ENCODE measurements around the gene KRTAP22-1. TPM values are rescaled to one million over a fixed set of nuclear protein-coding genes. Genes with fewer than 3 reads are reported as not detected.

Gene KRTAP22-1
- total and polyA plus RNA-seq, 8 donors = not detected

DNA sequence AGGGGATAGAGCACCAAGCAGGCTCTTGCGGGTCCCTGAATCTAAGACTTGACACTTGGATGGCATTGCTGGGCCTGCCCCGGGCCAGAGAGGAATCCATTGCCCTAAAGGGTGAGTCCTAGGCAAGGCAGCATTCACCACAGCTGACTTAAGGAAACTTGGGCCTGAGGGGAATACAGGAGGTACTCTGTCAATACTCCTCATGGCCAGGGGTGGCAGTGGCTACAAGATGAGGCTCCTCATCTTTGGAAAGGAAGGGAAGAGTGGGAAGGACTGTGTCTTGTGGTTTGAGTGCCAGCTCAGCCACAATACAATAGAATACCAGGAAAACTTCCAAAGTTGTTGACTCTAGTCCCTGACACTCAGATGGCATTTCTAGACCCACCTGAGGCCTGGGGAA lies 5.1 kb downstream of the KRTAP22-1 start:
- DNase-seq = no peak
- H3K4me3 ChIP-seq = no peak overlapping the region
- FAIRE-seq = no peak
- no peaks in the 10 kb centered on the region for H3K4me1 ChIP-seq
- intact Hi-C loops (cut with DNase I) = no loop called here
- TF ChIP-seq, protein P1, sequence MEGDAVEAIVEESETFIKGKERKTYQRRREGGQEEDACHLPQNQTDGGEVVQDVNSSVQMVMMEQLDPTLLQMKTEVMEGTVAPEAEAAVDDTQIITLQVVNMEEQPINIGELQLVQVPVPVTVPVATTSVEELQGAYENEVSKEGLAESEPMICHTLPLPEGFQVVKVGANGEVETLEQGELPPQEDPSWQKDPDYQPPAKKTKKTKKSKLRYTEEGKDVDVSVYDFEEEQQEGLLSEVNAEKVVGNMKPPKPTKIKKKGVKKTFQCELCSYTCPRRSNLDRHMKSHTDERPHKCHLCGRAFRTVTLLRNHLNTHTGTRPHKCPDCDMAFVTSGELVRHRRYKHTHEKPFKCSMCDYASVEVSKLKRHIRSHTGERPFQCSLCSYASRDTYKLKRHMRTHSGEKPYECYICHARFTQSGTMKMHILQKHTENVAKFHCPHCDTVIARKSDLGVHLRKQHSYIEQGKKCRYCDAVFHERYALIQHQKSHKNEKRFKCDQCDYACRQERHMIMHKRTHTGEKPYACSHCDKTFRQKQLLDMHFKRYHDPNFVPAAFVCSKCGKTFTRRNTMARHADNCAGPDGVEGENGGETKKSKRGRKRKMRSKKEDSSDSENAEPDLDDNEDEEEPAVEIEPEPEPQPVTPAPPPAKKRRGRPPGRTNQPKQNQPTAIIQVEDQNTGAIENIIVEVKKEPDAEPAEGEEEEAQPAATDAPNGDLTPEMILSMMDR (IDR thresholded peaks at IDR 0.05) = no peak
- no peaks in the 10 kb centered on the region for H3K36me3 ChIP-seq
- ATAC-seq = no peak
- WGBS, 2 donors = 86 to 91% methylated on average over 2 of the region's 2 CpGs
- no peaks in the 10 kb centered on the region for H3K27me3 ChIP-seq
- no peaks in the 10 kb centered on the region for H3K9me3 ChIP-seq
- no peak overlapping the region for H3K27ac ChIP-seq

DNA sequence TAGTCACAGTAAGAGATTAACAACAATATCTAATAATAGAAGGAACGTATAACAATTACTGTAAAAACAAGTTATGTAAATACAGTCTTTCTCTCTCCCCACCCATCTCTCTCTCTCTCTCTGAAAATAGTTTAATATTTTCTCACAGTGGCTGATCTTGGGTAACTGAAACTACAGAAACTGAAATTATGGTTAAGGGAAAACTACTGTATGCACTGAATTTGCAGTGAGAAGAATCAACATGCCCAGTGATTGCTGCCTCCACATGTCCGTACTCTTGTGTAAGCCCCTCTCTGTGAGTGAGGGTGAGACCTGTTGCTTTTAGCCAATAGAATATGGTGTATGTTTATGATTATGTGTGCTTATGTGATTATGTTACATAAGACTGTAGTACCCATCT lies 11.2 kb downstream of the KRTAP22-1 start:
- FAIRE-seq (no peak), DNase-seq (no peak), ATAC-seq (no peak)
- no peak overlapping the region for H3K27ac ChIP-seq
- H3K36me3 ChIP-seq = no peaks in the 10 kb centered on the region
- 70% methylated on average over 2 of the region's 2 CpGs for WGBS, 2 donors
- no peaks in the 10 kb centered on the region for H3K27me3 ChIP-seq
- no peaks in the 10 kb centered on the region for H3K4me1 ChIP-seq
- no peaks in the 10 kb centered on the region for H3K9me3 ChIP-seq
- no peak overlapping the region for H3K4me3 ChIP-seq
- TF ChIP-seq, protein P1 (IDR thresholded peaks at IDR 0.05) = no peak
- intact Hi-C loops (cut with DNase I) = no loop called here

DNA sequence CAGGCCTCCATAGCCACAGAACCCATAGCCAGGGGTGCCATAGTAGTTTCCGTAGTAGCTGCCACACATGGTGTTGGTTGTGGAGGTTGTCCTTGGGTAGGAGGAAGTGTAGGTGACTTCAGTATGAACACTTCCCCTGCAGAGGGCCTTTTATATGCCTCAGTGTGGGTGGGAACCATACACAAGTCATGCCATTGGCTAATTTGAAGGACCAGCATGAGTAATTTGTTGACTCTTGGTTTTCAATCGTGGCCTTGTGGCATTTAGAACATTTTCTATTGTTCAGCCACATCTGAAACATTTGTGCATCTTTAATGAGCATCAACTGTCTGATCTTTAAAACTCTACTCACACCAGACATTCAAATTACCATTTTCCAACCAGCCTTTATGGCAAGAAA lies 12.9 kb downstream of the KRTAP22-1 start, which contains the start of gene KRTAP6-1:
Gene KRTAP6-1, minus strand, starts transcription at position 95 of the 400 bp plus-strand sequence. Its CDS starts 26 bp downstream, at position 69.
- H3K36me3 ChIP-seq = no peaks in the 10 kb centered on the region
- WGBS, 2 donors = 56 to 58% methylated on average over 2 of the region's 2 CpGs
- no peaks in the 10 kb centered on the region for H3K9me3 ChIP-seq
- ATAC-seq (no peak), DNase-seq (no peak), FAIRE-seq (no peak)
- H3K4me1 ChIP-seq = no peaks in the 10 kb centered on the region
- TF ChIP-seq, protein P1 (IDR thresholded peaks at IDR 0.05) = no peak
- no peak within 1 kb of the TSS for H3K4me3 ChIP-seq
- no peaks in the 10 kb centered on the region for H3K27me3 ChIP-seq
- intact Hi-C loops (cut with DNase I) = no loop called here
- H3K27ac ChIP-seq = no peak within 1 kb of the TSS

DNA sequence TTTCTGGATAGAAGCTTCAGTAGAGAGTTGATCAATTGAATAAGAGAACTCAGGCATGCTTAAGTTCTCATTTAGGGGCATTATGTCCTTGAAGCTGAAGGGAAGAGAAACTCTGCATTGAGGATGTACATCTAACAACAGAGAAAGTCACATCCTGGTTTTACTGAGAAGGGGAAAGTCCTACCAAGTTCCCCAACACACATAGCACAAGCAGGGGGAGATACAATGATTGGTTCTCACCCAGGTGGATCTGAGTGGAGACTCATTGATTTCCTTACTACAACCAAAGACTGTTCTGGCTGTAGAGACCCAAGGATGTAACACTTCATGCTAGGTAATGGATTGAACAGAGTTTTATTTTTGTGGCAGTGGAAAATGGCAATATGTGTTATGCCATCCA lies 14.3 kb downstream of the KRTAP22-1 start:
- intact Hi-C loops (cut with DNase I) = no loop called here
- FAIRE-seq (no peak), ATAC-seq (no peak), DNase-seq (no peak)
- TF ChIP-seq, protein P1 (IDR thresholded peaks at IDR 0.05) = no peak
- Histone ChIP-seq H3K9me3 (no peaks in the 10 kb centered on the region), H3K27ac (no peak overlapping the region), H3K4me3 (no peak overlapping the region), H3K36me3 (no peaks in the 10 kb centered on the region), H3K4me1 (no peaks in the 10 kb centered on the region), H3K27me3 (no peaks in the 10 kb centered on the region)

DNA sequence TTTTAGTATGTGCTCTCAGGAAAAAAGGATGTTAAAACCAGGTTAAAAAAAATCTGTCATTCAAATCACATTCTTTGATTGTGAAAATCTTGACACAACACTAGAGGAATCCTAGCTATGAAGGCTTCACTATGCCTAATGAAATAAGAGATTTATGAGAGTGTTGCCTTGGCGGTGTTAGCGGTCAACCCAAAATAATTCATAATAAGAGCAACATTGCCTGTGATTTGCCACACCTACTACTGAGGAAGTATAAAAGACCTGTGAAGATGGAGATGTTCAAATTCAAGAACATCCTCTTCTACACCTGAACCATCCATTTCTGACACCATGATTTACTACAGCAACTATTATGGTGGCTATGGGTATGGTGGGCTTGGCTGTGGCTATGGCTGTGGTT lies 15.2 kb downstream of the KRTAP22-1 start, which contains the start of gene KRTAP20-1:
Gene KRTAP20-1, plus strand, starts transcription at position 301 of the 400 bp plus-strand sequence. Its CDS starts 30 bp downstream, at position 331.
- Histone ChIP-seq H3K9me3 (no peaks in the 10 kb centered on the region), H3K4me3 (no peak within 1 kb of the TSS), H3K4me1 (no peaks in the 10 kb centered on the region), H3K36me3 (no peaks in the 10 kb centered on the region), H3K27me3 (no peaks in the 10 kb centered on the region), H3K27ac (no peak within 1 kb of the TSS)
- TF ChIP-seq, protein P1 (IDR thresholded peaks at IDR 0.05) = no peak
- 88 to 92% methylated on average over 2 of the region's 2 CpGs for WGBS, 2 donors
- ATAC-seq = no peak
- intact Hi-C loops (cut with DNase I) = no loop called here
- FAIRE-seq = no peak
- no peak for DNase-seq
